NCI-H1694 treated with DMSO at 0.1 percent for 48 hours (cell line): Measurements from ENCODE around the gene FKBP11.
"Not testable (repeated sequence)": the region's sequence is repeated elsewhere in the genome, so short reads cannot be mapped to it uniquely, and the experiment has no call there.

Experiments
- DNase-seq: peaks from one replicate; lab custom pipeline; 2025; lab: John Stamatoyannopoulos, UW

FKBP11 gene

GRCh38 chr12:48907245-48907644, 18.0 kb downstream of the FKBP11 start:
- DNase-seq: no peak

DNA sequence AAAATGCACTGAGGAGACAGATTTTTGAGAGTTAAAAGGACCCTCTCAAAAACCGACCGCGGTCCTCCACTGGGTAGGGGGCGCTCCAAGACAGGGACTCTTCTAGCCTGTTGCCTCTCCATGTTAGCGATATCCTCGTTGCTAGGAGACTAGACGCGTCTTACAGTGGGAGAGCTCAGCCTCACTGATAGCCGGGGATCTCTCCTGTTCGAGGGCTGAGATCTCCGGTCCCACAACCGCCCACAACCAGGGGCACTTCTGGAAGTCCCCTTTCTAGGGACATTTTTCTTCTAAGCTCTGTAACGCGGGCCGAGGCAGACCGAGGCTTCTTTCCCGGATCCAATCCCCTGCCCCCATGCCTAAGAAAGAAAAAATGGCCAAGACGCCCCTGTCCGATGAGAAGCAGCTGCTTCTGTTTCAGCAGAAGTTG, 21.3 kb downstream of the FKBP11 start:
- DNase-seq: peak; percentile 24

DNA sequence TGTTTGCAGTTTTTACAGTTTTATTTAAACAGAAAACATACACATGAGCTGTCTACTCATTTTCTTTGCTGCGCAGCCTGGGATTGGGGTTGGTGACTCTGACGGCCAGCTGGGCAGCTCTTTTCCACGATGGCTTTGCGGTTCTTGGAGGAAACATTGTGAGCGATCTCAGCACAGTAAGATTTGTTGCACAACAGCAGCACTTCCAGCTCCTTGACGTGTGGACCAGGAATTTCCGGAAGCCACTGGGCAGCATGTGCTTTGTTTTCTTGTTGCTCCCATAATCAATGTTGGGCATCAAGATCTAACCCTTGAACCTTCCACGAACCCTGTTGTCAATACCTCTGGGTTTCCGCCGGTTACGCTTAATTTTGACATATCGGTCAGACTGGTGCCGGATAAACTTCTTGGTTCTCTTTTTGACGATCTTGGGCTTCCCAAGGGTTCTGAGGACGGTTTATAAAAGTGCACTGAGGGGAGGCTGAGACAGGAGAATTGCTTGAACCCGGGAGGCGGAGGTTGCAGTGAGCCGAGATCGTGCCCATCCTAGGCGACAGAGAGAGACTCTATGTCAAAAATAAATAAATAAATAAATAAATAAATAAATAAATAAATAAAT, 21.8 kb downstream of the FKBP11 start:
- DNase-seq: no peak

DNA sequence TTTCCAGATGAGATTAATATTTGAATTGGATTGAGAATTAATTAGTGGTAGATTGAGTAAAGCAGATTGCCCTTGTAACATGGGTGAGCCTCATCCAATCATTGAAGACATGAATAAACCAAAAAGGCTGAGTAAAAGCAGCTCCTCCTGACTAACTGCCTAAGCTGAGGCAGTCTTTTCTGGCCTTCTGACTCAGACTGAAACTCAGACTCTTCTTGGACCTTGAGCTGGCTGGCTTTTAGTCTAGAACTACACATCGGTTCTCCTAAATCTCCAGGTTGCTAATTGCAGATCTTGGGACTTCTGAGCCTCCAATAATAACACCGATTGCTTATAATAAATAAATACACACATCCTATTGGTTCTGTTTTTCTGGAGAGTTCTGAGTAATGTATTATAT, 24.0 kb downstream of the FKBP11 start:
- DNase-seq: no peak

DNA sequence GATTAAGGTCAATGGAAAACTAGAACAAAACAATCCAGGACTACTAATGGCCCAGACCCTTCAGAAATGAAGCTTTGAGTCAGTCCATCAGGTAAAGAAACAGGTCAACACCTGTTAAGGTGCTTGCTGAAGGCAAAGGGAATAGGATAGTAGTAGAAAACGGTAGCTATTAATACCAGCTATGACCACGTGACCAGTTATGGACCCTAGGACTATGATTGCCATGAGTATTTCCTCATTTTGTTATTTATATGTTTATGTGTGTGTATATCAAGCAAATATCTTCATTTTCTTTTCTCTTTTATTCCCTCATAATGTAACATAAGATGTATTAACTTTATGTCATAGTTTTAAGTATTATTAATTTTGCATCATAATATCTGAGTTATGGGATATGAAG, 25.6 kb downstream of the FKBP11 start:
- DNase-seq: no peak

DNA sequence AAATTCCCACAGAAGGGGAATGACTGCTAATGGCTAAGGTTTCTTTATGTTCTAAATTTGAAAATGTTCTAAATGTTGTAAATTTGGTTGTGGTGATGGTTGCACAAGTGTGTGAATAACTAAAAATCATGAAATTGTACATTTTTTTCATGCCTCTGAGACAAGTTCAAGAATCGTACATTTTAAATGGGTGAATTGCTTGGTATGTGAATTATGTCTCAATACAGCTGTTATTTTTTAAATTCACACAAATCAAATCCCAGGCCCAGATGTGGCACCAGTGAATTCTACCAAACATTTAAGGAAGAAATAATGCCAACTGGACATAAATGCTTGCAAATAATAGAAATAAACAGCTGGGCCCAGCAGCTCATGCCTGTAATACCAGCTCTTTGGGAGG, 31.0 kb downstream of the FKBP11 start:
- DNase-seq: no peak

- peak; percentile 59 for DNase-seq
These were observed 34.5 kb downstream of the FKBP11 start for GRCh38 chr12:48890657-48891418.

DNA sequence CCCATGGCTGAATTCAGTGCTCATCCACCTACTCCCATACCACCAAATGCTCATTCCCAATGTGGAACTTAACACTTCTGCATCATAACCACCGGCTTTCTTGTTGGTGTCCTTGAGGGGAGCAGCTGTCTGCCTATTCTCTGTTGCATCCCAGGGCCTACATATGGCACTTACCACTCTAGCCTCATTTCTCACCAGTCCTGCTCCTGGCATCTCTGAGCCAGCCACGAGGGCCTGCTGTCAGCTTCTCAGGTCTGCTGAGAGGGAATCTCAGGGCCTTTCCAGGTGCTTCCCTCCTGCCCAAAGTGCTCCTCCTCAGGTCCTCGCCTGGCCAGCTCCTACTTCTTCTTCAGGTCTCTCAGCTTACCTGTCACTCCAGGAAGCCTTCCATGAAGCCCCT, 35.6 kb downstream of the FKBP11 start:
- DNase-seq: no peak

DNA sequence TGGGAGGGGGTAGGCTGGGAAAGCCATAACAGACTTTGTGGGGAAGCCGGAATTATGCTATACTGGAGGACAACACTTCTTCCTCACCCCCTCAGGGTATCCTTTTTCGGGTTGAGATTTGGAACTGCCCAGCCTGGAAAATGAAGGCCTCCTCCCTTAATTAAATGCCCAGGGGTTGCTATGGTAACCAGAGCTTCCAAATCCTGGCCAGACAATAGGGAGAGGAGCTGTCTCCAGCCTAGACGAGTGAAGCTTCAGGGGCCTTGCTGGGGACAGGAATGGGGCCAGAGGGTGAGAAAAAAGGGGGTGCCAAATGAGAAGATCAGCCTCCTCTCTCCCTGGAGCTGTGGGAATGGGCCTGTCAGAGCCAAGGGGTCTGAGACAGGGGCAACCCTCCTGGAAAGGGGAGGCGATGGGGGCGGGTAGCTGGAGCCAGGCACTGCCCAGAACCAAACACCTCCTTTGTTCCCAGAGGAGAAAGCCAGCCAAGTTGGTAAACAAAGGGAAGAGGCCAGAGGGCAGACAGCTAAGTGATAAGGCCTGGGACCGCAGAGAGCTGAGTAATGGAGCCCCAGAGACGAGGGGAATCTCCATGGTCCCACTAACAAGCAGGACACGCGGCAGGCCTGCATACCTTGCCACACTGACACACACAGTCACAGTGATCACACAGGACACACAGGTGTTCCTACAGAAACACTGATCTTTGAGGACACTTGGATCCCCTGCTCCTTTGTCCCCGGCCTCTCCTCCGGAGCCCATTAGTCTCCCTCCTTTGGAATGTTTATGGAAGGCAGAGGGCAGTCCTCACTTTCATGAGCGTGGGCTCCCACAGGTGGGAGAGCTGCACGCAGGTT, 41.8 kb downstream of the FKBP11 start:
- no peak for DNase-seq

DNA sequence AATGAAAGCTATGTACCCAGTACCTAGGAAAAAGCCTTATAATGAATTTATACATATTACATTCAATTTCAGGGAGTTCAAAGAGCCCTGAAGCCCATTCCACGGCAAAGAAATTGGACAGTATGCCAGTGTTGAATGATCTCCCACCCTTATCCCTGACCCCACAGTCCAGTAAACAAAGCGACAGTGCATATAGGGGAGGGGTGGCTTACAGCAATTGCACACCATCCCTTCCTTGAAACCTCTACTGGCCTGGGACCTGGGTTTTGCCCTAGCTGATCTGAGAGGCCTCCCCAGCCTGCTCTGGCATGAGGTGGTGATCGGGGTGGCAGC, 42.4 kb downstream of the FKBP11 start:
- no peak for DNase-seq

DNA sequence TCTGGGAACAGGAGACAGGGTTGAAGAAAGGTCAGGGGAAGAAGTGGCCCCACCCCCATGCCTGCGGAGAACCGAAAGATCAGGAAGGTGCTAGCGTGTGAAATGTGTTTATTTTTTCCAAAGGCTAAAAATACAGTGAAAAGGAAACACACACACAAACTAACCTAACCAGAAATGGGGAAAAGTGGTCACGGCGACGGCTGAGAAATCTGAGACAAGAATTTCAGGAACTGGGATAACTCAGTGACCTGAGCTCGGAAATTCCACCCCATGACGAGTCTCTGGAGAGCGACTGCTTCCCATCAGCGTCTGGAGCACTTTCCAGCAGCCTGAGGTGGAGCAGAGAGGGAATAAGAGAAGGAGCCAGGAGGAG, 43.0 kb downstream of the FKBP11 start:
- no peak for DNase-seq

DNA sequence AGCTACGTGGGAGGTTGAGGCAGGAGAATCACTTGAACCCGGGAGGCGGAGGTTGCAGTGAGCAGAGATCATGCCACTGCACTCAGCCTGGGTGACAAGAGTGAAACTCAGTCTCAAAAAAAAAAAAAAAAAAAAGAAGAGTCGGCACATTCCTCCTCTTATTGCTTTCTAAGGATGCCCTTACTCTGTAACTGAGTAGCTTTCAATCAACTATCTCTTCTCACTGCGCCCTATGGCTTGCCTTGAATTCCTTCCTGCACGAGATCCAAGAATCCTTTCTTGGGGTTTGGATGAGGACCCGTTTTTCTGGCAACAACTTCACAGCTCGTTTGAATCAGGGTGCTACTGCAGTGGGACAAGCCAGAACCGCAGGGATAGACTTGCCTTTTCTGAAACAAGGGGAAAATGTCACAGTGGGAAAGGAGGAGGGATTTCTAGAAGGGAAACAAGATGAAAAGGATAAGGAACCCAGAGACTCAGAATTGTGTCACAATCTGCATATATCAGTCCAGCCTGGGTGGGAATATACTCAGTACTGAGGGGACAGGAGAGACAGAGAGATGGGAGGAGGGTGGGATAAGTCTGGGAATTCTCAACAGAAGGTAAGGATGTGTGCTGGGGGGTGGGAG, 43.5 kb downstream of the FKBP11 start:
- no peak for DNase-seq

GRCh38 chr12:48880647-48881046, 44.6 kb downstream of the FKBP11 start:
- DNase-seq: no peak

DNA sequence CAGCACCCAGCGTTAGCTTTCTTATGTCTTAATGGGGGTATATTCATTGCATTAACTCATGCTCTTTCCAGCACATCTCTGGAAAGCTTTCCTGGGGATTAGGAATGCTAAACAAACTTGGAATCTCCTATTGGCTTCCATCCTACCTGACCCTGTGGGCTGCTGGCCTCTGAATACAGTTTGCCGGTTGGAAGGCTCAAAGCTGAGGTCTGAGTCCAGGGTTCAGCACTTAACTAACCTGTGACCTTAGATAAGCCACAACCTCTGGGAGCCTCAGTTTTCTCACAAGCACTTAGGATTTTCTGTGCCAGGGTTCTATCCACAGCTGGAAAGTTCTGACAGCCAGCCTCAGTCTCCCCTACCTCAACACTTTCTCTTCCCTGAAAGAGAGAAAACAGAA, 46.7 kb downstream of the FKBP11 start:
- DNase-seq: no peak

- DNase-seq: no peak
These were observed 49.3 kb downstream of the FKBP11 start for GRCh38 chr12:48875944-48876515.

GRCh38 chr12:48873534-48873933, 51.8 kb downstream of the FKBP11 start:
- not testable (repeated sequence) for DNase-seq

DNA sequence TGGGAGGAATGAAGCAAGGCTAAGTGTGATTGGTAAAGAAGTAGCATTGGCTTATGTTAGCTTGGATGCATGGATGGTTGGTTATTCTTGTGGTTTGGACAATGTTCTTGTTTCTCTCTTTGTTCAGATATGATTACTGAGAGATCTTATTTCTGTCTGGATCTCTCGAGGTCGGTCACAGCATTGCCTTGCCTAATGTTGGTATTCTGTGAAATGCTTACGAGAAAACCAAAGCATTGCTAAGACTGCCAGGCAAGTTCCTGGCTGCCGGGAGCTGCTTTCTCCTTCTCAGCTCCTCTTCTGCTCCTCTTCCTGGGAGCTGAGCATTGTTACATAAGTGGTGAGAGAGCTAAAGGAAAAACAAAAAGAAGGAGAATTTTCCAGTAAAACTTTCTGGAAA, 52.2 kb downstream of the FKBP11 start:
- DNase-seq: no peak
